HTERT RPE-1 (cell line): ENCODE measurements around the gene TBX4.
"Not testable (repeated sequence)": the region's sequence is repeated elsewhere in the genome, so short reads cannot be mapped to it uniquely, and the experiment has no call there.

Experiments
- in situ Hi-C: fragments of 300-500 bp; cut with MboI; formaldehyde crosslinking; loops from 4 replicates; pipeline ENCODE4 v1.14.3; 2020; ENCODE audit warnings: low sequenced_read_pairs

The TBX4 gene

DNA sequence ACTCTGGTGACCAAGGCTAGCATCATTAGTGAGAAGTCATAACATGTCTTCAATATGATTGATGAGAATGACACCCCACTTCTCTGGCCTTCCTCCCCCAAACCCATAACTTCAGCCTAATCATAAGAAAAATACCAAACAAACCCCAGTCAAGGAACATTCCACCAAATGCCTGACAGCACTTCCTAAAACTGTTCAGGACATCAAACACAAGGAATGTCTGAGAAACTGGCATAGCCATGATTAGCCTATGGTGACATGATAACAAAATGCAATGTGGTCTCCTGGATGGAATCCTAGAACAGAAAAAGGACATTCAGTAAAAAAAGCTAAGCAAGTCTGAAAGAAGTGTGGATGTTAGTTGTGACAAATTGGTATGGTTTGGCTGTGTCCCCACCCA is 24.7 kb upstream of the TBX4 start:
- in situ Hi-C loops, result no loop called here

DNA sequence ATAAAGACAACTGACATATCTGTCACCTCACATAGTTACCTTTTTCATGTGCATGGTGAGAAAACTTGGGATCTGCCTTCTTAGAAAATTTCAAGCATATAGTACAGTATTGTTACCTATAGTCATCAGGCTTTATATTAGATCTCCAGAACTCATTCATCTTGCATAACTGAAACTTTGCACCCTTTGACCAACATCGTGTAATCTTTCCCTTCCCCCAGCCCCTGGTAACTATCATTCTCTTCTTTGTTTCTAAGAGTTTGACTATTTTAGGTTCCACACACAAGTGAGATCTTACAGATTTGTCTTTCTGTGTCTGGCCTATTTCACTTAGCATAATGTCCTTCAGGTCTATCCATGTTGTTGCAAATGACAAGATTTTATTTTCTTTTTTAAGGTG is 22.9 kb upstream of the TBX4 start:
- in situ Hi-C loops, result no loop called here

DNA sequence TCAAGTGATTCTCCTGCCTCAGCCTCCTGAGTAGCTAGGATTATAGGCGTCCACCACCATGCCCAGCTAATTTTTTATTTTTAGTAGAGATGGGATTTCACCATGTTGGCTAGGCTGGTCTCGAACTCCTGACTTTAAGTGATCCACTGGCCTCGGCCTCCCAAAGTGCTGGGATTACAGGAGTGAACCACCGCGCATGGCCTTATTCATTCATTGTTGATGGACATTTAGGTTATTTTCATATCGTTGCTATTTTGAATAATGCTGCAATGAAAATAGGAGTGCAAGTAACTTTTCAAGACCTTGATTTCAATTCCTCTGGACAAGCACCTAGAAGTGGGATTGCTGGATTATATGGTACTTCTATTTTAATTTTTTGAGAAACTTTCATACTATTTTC is 22.4 kb upstream of the TBX4 start:
- in situ Hi-C loops, result not testable (repeated sequence)

DNA sequence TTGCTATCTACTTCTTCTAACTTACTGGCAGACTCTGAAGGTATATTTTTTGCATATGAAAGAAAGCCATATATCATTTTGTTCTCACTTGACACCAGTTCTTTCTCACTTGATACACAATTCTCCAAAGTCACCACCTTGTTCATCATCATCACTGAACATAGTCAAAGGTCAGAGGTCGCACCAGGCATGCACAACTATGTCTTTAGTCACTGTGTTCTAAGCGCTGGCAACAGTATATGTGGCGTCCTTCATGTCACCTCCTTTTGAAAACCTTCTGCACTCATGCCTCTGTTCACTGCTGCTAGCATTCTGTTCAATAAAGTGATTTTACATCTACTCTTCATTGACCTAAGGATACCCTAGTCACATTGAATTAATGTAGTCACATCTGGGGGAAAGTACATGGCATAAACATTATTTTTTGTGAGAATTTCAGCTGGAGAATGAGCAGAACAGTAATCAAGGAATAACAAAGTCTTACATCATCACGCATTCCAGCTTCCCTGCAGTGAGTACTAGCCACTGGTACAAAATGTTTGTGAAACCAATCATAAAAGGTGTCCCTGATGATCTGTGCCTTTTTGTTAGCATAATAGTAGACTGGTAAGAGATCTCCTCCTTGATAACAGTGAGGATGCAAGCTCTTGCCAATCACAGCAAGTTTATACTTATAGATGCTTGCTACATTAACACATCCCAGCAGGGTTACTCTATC is 20.5 kb upstream of the TBX4 start:
- in situ Hi-C loops, result no loop called here

DNA sequence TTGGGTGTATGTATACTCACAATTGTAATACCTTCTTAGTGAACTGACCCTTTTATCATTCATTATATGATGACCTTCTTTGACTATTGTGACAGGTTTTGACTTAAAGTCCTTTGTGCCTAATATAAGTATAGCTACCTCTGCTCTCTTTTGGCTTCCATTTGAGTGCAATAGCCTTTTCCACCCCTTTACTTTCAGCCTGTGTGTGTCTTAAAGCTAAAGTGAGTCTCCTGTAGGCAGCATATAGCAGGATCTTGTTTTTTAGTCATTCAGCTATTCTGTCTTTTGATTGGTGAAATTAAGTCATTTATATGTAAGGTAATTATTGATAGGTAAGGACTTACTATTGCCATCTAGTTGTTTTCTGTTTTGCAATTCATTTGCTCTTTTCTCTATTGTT is 15.9 kb upstream of the TBX4 start:
- in situ Hi-C loops, result no loop called here

DNA sequence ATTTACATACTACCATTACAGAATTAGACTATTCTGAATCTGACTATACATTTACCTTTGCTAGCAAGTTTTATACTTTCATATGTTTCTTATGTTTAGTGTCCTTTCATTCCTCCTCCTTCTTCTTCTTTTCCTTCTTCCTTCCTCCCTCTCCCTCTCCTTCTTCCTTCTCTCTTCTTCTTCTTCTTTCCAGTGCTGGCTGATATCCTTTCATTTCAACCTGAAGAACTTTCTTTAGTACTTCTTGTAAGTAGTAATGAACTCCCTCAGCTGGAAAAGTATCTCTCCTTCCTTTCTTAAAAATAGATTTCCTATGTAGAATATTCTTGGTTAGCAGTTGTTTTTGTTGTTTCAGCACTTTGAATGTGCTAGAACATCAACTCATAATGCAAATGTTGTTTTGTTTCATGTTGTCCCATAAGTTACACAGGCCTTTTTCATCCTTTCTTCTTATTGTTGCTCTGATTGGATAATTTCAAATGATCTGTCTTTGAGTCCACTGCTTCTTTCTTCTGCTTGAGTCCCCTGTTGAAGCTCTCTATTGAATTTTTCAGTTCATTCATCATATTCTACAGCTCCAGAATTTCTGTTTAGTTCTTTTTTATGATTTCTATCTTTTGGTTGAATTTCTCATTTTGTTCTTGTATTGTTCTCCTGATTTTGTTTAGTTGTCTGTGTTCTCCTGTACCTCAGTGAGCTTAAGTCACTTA is 15.1 kb upstream of the TBX4 start:
- in situ Hi-C loops, result no loop called here

DNA sequence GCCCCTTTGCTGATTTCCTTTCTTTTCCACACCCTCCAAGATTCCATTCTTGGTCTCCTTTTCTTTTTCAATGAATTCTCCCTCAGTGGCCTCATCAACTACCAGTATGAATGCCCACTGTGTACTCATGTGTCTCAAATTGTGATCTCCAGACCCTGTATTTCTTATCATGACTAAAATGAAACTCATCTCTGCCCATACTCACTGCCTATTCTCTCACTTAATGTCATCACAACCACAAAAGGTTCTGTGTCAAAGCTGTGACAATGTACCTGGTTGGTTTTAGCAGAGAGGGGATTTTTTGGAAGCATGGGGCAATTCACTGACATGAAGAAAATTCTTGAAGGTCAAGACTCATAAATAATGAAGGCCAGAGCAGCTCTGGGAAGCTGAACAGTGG is 11.5 kb upstream of the TBX4 start:
- in situ Hi-C loops, result no loop called here

DNA sequence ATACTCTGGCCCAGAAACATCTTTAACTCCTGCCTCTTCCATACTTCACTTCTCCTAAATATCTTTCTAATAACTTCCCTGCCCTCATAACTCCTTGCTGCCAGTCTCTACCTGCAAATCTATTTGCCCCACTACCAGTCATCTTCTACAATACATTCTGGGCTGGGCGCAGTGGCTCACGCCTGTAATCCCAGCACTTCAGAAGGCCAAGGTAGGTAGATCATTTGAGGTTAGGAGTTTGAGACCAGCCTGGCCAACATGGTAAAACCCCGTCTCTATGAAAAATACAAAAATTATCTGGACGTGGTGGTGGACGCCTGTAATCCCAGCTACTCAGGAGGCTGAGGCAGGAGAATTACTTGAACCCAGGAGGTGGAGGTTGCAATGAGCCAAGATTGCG is 10.7 kb upstream of the TBX4 start:
- in situ Hi-C loops, result not testable (repeated sequence)

DNA sequence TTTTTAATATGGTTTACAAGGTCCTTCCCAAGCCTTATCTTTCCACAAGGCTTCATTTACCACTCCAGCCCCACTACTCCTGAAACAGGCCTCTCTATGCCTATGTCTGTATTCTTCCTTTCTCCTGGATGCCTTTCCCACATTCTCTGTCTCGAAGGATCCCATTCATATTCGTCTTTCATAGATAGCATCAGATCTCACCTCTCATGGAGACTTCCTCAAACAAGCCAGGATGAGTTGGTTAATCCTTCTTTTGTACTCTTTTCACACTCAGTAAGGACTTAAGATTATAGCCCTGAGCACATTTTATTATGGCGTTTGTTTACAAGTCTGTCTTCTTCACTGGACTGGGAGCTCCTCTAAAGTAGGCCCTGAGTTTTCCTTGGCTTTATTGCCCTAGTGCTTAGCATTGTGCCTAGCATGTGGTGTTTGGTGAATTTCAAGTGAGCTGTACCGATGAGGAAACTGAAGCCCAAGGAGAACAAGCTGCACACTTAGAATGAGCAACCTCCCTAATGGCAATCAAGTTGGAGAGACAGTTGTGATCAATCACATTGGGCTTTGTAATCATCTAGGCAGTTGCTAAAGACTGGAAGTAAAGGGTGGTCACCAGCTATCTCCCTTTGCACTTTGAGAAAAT is 10.0 kb upstream of the TBX4 start:
- in situ Hi-C loops, result no loop called here

DNA sequence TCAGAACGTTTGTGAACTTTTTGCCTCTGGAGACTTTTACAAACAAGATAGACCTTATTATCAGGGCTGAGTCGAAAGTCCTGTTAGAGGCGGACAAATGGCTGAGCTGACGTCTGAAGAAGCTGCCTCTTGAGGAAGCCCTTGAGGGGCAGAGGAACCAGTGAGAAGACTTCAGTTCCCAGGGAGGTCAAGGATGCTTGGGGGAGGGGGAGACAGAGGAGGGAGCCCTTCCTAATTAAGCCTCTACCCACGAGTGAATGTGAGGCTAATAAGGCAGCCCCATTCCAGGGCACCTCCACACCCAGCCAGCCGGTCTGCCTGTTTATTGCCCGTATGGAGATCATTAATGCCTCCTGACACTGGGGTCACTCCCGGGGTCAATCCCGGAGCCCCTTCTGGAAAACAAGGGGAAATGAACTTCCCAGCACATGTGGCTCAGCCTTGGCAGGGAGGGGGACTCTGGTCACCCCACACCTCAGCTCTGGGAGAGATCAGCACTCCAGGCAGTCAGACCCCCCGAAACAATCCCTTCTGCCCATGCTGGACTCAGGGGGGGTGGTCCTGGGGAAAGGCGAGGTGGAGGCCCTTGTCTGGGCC is 9.2 kb upstream of the TBX4 start:
- in situ Hi-C loops, result no loop called here

DNA sequence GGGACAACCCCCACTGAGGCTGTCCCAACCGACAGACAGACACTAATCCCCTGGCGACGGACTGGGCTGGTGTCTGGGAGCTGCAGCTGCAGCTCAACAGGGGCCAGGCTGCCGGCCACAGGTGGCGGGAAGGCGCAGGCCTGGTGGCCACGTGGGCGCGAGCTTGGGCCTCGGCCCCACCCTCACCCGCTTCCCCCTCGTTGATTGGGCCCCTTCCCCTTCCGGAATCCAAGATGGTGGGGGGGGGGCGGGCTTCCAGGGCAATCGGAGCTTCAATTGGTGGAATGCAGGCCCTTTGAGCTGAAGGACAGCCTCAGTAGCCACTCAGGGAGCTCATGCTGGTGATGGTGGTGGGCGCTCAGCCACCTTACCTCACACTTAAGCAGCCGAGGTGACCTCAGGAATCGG is 8.7 kb upstream of the TBX4 start:
- in situ Hi-C loops, result no loop called here

DNA sequence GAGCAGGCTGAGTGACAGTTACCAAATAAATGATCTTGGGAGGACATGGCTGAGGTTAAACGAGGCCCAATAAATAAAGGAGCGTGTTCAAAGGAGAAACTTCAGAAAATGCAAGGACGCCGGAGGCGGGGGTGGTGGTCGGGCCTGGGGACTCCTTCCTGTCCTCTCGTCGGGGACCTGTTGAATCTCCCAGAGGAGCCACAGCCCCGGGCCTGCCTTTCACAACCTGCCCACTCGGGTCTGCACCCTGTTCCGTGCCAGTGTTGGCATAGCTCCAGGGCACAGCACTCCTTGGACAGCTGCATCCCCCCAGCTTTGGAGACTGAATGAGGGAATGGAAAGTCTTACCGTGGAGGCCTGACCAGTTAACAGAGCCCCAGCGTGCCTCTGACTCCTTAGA is 8.1 kb upstream of the TBX4 start:
- in situ Hi-C loops, result no loop called here

DNA sequence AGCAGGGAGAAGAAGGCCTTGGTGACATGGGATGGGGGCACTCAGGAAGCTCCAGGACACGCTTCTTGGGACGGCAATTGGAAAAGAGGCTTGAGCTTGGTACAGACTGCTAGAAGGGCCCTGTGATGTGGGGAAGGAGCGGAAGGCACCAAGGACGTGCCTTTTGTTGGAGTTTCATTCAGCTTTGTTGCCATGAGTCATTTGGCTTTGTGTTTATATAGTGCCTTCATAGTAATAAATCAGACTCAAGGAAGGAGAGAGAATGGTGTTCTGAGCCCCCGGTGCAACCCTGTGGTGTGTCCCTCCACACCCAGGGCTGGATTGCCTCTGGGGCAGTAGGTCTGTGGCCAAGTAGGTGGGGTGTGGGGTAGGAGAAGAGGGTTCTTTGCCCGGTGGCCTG is 7.4 kb upstream of the TBX4 start:
- in situ Hi-C loops, result no loop called here

DNA sequence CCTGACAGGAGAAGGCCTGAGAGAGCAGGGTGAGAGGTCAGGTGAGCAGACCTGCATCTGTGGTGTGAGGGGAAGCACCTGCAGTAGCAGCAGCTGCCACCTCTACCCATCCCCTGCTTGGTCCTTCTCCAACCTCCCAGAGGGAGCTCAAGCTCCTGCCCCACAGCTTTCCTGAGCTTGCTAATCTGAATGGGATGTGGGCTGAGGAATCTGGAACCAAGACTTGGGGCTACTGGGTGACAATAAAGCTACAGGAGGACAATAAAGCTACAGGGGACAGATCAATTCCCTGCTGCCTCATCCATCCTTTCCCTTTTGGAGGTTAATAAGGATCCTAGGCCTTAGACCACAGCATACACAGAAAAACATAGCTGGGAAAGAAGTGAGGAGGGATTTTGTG is 4.9 kb upstream of the TBX4 start:
- in situ Hi-C loops, result no loop called here

DNA sequence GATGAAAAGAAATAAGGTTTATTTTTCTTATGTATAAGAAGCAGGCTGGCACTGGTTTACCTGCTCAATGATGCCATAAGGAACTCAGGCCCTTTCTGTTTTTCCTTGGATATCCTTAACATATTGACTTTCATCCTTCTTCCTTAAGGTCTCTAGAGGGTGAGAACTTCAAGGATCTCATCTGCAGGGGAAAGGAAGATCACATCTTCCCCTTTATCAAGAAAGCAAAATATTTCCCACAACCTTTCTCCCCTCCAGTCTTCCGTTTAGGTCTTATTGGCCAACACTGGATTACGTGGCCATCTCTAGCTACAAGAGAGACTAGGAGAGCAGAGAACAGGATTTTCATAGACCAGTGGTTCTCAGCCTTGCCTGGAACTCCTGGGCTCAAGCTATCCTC is 4.2 kb upstream of the TBX4 start:
- in situ Hi-C loops, result no loop called here

DNA sequence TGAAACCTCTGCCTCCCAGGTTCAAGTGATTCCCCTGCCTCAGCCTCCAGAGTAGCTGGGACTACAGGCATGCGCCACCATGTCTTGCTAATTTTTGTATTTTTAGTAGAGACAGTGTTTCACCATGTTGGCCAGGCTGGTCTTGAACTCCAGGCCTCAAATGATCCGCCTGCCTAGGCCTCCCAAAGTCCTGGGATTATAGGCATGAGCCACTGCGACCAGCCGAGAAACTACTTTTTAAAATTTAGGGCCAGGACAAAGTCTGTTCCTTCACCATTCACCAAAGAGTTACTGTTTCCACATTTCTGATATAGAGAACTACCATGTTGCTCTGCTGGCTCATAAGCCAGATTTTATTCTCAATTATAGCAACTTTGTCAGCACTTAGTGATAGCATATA is 3.1 kb upstream of the TBX4 start:
- in situ Hi-C loops, result not testable (repeated sequence)

DNA sequence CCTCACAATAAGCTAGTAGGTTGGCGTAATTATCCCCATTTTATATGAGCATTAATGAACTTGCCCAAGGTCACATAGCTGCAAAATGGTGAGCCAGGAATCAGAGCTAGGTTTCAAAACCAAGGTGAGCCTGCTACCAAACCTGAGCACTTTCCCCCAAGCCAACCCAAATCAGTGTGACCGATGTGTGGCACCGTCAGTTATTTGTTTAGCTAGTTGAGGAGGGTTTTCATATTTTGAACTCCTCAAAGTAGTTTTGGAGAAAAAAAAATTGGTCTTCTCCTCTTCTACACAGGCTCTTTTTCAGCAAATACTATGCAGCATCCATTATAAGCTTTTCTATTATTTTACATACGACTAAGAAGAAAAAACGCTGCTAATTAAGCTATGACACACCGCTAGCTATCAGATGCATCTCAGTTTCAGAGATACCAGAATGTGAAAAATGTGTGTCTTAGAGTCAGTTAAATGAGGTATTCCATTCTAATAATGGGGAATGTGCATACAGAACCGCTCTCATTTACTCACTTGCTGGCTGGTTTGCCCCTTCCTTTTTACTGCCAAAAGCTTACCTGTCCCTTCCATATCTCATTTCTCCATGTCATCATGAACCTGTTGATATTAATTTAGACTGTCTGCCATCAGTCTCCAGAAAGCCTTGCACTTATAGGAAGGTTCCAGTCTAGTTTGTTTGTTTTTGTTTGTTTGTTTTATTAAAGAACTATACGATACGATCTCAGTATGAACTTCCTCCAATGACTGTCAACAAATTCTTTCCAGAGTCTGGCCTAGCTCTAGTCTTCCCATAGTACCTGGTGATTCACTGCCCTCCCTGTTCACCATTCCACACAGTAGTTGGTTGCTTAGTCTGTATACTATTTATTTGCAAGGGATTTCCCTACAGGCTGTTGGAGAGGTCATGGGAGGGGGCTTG is 2.2 kb upstream of the TBX4 start:
- in situ Hi-C loops, result no loop called here

DNA sequence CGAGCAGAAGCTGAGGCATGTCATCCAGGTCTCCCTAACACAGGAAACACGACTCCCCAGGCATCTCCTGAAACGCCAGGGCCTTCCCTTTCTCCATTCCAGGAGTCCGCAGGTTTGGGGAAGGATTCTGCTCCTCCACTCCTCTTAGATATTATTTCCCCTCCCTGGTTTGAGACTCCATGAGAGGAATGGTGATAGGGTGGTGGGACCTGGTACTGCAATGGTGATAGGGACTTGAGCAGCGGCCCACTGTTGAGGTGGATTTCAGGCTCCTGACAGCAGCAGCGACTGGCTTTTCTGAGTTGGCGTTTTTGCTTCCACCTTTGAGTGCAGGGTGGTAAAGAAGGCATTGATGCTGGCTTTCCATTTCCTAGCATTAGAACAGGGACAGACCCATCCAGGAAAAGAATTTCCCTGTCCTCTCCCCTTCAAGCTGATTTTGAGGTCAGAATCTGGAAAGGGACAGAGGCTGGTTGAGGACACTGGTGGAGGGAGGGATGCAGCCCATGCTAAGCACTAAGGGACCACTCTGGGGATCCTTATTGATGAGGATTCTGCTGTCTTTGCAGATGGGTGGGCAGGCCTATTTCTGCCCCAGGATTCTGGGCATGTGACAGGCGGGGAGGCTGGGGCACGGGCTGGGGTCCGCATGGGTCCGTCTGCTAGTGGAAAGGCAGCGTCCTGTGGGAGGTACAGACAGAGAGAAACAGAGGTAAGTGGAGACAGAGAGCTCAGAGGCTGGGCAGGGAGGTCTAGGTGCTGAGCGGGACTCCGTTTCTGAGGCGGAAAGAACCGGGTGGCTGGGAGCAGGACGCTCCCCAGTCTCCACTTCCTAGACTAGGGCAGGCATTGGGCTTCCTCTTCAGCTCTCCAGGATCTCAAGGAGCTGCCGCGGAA is 1.3 kb upstream of the TBX4 start:
- in situ Hi-C loops, result no loop called here

DNA sequence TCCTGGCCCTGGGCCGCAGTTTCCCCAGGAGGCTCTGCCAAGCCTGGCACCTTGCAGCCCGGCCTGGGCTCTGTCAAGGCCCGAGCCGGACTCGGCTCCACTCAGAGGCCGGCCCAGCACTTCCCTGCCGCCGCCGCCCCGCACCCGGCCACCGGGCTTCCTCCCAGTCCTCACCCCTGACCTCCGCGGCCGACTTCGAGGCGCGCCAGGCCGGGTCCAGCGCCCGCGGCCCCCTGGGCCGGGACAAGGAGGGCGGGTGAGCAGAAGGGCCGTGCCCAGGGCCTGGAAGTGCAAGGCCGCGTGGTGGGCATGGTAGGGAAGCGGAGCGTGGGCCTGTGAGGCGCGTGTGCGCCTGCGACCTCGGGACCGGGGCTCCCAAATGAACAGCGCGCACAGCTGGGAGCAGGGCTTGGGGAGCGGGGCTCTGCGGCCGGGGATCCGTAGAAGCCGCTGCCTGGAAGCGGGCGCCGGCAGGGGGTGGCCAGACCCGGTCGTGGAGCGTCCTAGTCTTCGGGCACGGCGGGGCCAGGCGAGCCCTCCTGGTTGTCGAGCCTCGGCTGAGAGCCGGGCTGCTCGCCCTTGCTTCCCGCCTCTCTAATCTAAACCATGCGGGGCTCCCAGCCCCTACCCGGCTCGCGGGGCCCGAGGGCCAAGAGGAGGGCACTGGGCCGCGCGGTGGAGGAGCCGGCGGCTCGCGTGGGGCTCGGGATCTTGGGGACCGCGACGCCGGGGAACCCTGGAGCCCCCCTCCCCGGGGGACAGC is 503 bp upstream of the TBX4 start:
- in situ Hi-C loops, result no loop called here
